HCT116 (cell line): ENCODE measurements around the gene THEMIS. TPM values are rescaled to one million over a fixed set of nuclear protein-coding genes. Genes with fewer than 3 reads are reported as not detected.
A peak's percentile ranks its signal among the peaks of the same experiment; 100 is the strongest.

Experiments
- ATAC-seq: fragments of 200-7000 bp; cut with Tn5 transposase; 2 replicates; pipeline ENCODE4 v1.9.1; 2020; ENCODE audit warnings: mild to moderate bottlenecking, moderate library complexity
- BruUV-seq: library from RNA; stranded (reverse); fragments of 400-500 nt; replicated peaks from 2 replicates; lab custom pipeline; 2021; lab: Mats Ljungman, UMichigan
- CTCF ChIA-PET: fragments of 300-600 bp; sonication (Branson Sonifier 250); formaldehyde crosslinking; loops from one replicate; lab custom pipeline; 2021; ENCODE audit warnings: antibody characterized with exemption; lab: Charles Lee
- POLR2A ChIA-PET: fragments of 300-600, 350-600 bp; sonication (Branson Sonifier 250); formaldehyde crosslinking; loops from one replicate; lab custom pipeline; 2021; ENCODE audit warnings: antibody characterized with exemption; lab: Charles Lee
- RAD21 ChIA-PET, 2 experiments: fragments of 300-600 bp; sonication (Branson Sonifier 250); formaldehyde crosslinking; loops; one replicate each; lab custom pipeline; 2023; ENCODE audit warnings: low total read pairs in 2 of 2; ENCODE audit not compliant: uncharacterized antibody in 2 of 2, unreplicated experiment in 2 of 2, low non-redundant PET in 1 of 2; lab: Charles Lee
- DNase-seq: peaks from one replicate; pipeline ENCODE4 v3.0.0-alpha.2; 2010; ENCODE audit warnings: low read depth, low spot score
- H2AFZ ChIP-seq: fragments of 200-600 bp; shearing (Covaris generic), sonication (generic); 2 replicates; pipeline ENCODE4 v1.6.1; 2017; ENCODE audit warnings: low read depth, mixed run types, mixed read lengths, antibody characterized with exemption, low read length; ENCODE audit not compliant: poor library complexity, severe bottlenecking
- H3K27ac ChIP-seq: 2 replicates; pipeline ENCODE4 v1.5.1; 2012; ENCODE audit warnings: low read depth, low read length
- H3K27me3 ChIP-seq: fragments of 200-600 bp; sonication (generic); 2 replicates; pipeline ENCODE4 v1.6.1; 2016; ENCODE audit warnings: mixed run types, low read length, mixed read lengths; ENCODE audit not compliant: insufficient read depth
- H3K36me3 ChIP-seq, 2 experiments: fragments of 200-500 bp in 1 of 2; fragments of 200-600 bp in 1 of 2; sonication (Bioruptor generic) in 1 of 2; sonication (generic) in 1 of 2; 2 replicates each; pipeline versions ENCODE4 v1.5.1 to v1.6.1; 2014 to 2016; ENCODE audit warnings: low read length in 2 of 2, inconsistent platforms in 1 of 2, mixed read lengths in 1 of 2, mixed run types in 1 of 2; ENCODE audit not compliant: insufficient read depth in 2 of 2, control insufficient read depth in 1 of 2
- H3K4me1 ChIP-seq, 2 experiments: fragments of 200-600 bp in 1 of 2; sonication (generic) in 1 of 2; 2 replicates each; pipeline versions ENCODE4 v1.5.1 to v1.6.1; 2012 to 2017; ENCODE audit warnings: low read length in 2 of 2, inconsistent platforms in 1 of 2, mild to moderate bottlenecking in 1 of 2, mixed read lengths in 1 of 2, mixed run types in 1 of 2, moderate library complexity in 1 of 2; ENCODE audit not compliant: insufficient read depth in 2 of 2, control insufficient read depth in 1 of 2
- H3K4me2 ChIP-seq: fragments of 200-600 bp; sonication (generic); 2 replicates; pipeline ENCODE4 v1.6.1; 2017; ENCODE audit warnings: mixed run types, low read length, mixed read lengths
- H3K4me3 ChIP-seq, 2 experiments: fragments of 200-600 bp in 1 of 2; sonication (generic) in 1 of 2; replicated peaks in 1 of 2; 2 replicates each; pipeline ENCODE4 v1.5.1; 2011 to 2016; ENCODE audit warnings: low read length in 2 of 2, control low read depth in 1 of 2, low read depth in 1 of 2, mild to moderate bottlenecking in 1 of 2, mixed read lengths in 1 of 2, mixed run types in 1 of 2
- H3K79me2 ChIP-seq: fragments of 200-600 bp; sonication (generic); 2 replicates; pipeline ENCODE4 v1.6.1; 2017; ENCODE audit warnings: mild to moderate bottlenecking, mixed run types, low read length, moderate library complexity, mixed read lengths; ENCODE audit not compliant: insufficient read depth
- H3K9ac ChIP-seq: fragments of 200-600 bp; sonication (generic); 2 replicates; pipeline ENCODE4 v1.6.1; 2016; ENCODE audit warnings: low read length, mixed read lengths
- H3K9me2 ChIP-seq: fragments of 200-600 bp; sonication (generic), shearing (Covaris generic); 2 replicates; pipeline ENCODE4 v1.6.1; 2017; ENCODE audit warnings: mixed run types, mild to moderate bottlenecking, moderate library complexity; ENCODE audit not compliant: insufficient read depth
- H3K9me3 ChIP-seq, 2 experiments: fragments of 200-500 bp in 1 of 2; fragments of 200-600 bp in 1 of 2; sonication (Bioruptor generic) in 1 of 2; sonication (generic) in 1 of 2; 2 replicates each; pipeline ENCODE4 v1.6.1; 2014 to 2017; ENCODE audit warnings: low read length in 2 of 2, mixed read lengths in 2 of 2, inconsistent platforms in 1 of 2, low read depth in 1 of 2, mild to moderate bottlenecking in 1 of 2, mixed run types in 1 of 2, moderate library complexity in 1 of 2; ENCODE audit not compliant: control insufficient read depth in 1 of 2, insufficient read depth in 1 of 2
- H4K20me1 ChIP-seq: fragments of 200-600 bp; sonication (generic), shearing (Covaris generic); 2 replicates; pipeline ENCODE4 v1.6.1; 2017; ENCODE audit warnings: mixed run types, mild to moderate bottlenecking, moderate library complexity; ENCODE audit not compliant: insufficient read depth
- ATF3 ChIP-seq: IDR thresholded peaks from 2 replicates; pipeline ENCODE4 v1.6.1; 2012
- CBX3 ChIP-seq: IDR thresholded peaks from 2 replicates; pipeline ENCODE4 v1.6.1; 2012; ENCODE audit warnings: low read depth
- CEBPB ChIP-seq: IDR thresholded peaks from 2 replicates; pipeline ENCODE4 v1.6.1; 2012; ENCODE audit warnings: low read depth
- EGR1 ChIP-seq: IDR thresholded peaks from 2 replicates; pipeline ENCODE4 v1.6.1; 2012; ENCODE audit warnings: low read depth
- ELF1 ChIP-seq: IDR thresholded peaks from 2 replicates; pipeline ENCODE4 v1.6.1; 2012; ENCODE audit warnings: low read depth, borderline replicate concordance
- EZH2 ChIP-seq: fragments of 200-600 bp; sonication (generic); IDR thresholded peaks from 2 replicates; pipeline ENCODE4 v1.6.1; 2017; ENCODE audit warnings: antibody characterized with exemption, mixed run types
- EZH2phosphoT487 ChIP-seq: fragments of 200-600 bp; IDR thresholded peaks from 2 replicates; pipeline ENCODE4 v1.6.1; 2018; ENCODE audit warnings: antibody characterized with exemption, borderline replicate concordance
- FOSL1 ChIP-seq: IDR thresholded peaks from 2 replicates; pipeline ENCODE4 v1.6.1; 2012; ENCODE audit warnings: low read depth
- JUND ChIP-seq: IDR thresholded peaks from 2 replicates; pipeline ENCODE4 v1.6.1; 2012
- REST ChIP-seq: IDR thresholded peaks from 2 replicates; pipeline ENCODE4 v1.6.1; 2012; ENCODE audit warnings: low read depth
- TCF7L2 ChIP-seq: IDR thresholded peaks from 2 replicates; pipeline ENCODE4 v1.7.0; 2011; ENCODE audit warnings: borderline replicate concordance, inconsistent platforms; ENCODE audit not compliant: insufficient read depth, insufficient read length; ENCODE audit errors: extremely low read depth
- YY1 ChIP-seq: IDR thresholded peaks from 2 replicates; pipeline ENCODE4 v1.6.1; 2011; ENCODE audit warnings: low read length, low read depth, moderate library complexity, mild to moderate bottlenecking; ENCODE audit not compliant: insufficient replicate concordance; ENCODE audit errors: extremely low read depth
- ZBTB33 ChIP-seq: IDR thresholded peaks from 2 replicates; pipeline ENCODE4 v1.6.1; 2011; ENCODE audit warnings: mild to moderate bottlenecking, low read length, moderate library complexity; ENCODE audit not compliant: insufficient replicate concordance; ENCODE audit errors: extremely low read depth
- ZFX ChIP-seq: fragments of 450-650 bp; IDR thresholded peaks from 2 replicates; pipeline ENCODE4 v1.6.1; 2017
- intact Hi-C: fragments of 100-400 bp; cut with micrococcal nuclease; formaldehyde crosslinking; loops from 2 replicates; pipeline ENCODE4 v1.10.0; 2022
- total RNA-seq: library from RNA; stranded (reverse); gene quantifications from one replicate; pipeline ENCODE4 v1.2.1, GENCODE V29; 2021; ENCODE audit not compliant: unreplicated experiment

Gene THEMIS
- total RNA-seq, 1 experiment from 2014 or later = 0.20 TPM

GRCh38 chr6:127941228-127941627 lies 40.4 kb upstream of the THEMIS start:
- 0 out of 2 replicates have a peak, but pooled peaks cover 3% of the 10 kb centered on the region for H3K9me2 ChIP-seq
- no peak overlapping the region for H3K4me2 ChIP-seq
- H4K20me1 ChIP-seq = no peaks in the 10 kb centered on the region
- no peak for TF ChIP-seq TCF7L2
- no peak for TF ChIP-seq EZH2
- no peak for TF ChIP-seq JUND
- TF ChIP-seq YY1 = no peak
- H3K36me3 ChIP-seq = no peaks in the 10 kb centered on the region
- no peaks in the 10 kb centered on the region for H3K9me3 ChIP-seq
- DNase-seq (no peak), ATAC-seq (no peak)
- ChIA-PET POLR2A (no interaction called here), RAD21 (no interaction called here), CTCF (no interaction called here)
- intact Hi-C loops = no loop called here
- H2AFZ ChIP-seq = no peak overlapping the region
- no peaks in the 10 kb centered on the region for H3K79me2 ChIP-seq
- no TSS peak for BruUV-seq
- no peak overlapping the region for H3K4me3 ChIP-seq
- peaks cover 7 to 13% of the 10 kb centered on the region in 2 experiments; a peak in 3 of 4 replicates for H3K4me1 ChIP-seq
- no peaks in the 10 kb centered on the region for H3K27me3 ChIP-seq
- no peak overlapping the region for H3K9ac ChIP-seq
- H3K27ac ChIP-seq = no peak overlapping the region

GRCh38 chr6:127939442-127940066 lies 38.7 kb upstream of the THEMIS start:
- peaks cover 7 to 13% of the 10 kb centered on the region in 2 experiments; a peak in 3 of 4 replicates for H3K4me1 ChIP-seq
- H2AFZ ChIP-seq = peak overlapping the region; percentile 98
- no peak overlapping the region for H3K9ac ChIP-seq
- POLR2A ChIA-PET = no interaction called here
- H3K4me3 ChIP-seq = no peak overlapping the region
- TF ChIP-seq ZFX (no peak), EZH2phosphoT487 (no peak), EGR1 (no peak), ATF3 (no peak), CBX3 (no peak), REST (no peak), ELF1 (no peak), JUND (no peak), ZBTB33 (no peak), CEBPB (no peak), FOSL1 (no peak)
- no peak overlapping the region for H3K27ac ChIP-seq
- H3K27me3 ChIP-seq = no peaks in the 10 kb centered on the region
- no peaks in the 10 kb centered on the region for H3K79me2 ChIP-seq
- ATAC-seq = no peak
- DNase-seq = no peak
- CTCF ChIA-PET = no interaction called here
- H3K9me2 ChIP-seq = no peaks in the 10 kb centered on the region
- RAD21 ChIA-PET = no interaction called here
- H3K9me3 ChIP-seq = no peaks in the 10 kb centered on the region
- BruUV-seq = no TSS peak
- no peaks in the 10 kb centered on the region for H4K20me1 ChIP-seq
- no peaks in the 10 kb centered on the region for H3K36me3 ChIP-seq
- H3K4me2 ChIP-seq = no peak overlapping the region; the same call in 1 of the 2 replicates
- intact Hi-C loops = no loop called here
